ENCODE measurements around the gene AKTIP.

DNA sequence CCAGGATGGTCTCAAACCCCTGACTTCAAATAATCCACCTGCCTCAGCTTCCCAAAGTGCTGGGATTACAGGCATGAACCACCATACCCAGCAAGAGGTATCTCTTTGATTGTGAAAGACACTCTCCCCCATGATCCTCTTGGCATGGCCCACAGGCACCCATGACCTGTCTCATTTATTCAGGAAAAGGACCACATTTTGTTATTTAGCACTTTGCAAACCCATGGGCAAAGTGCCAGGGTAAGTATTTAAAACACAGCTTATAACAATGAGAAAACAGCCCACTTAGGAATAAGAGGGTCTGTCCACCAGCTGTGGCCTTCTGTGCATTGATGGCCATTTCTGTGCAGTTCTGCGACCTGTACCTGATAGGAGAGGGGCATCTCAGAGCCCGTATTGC is 12.8 kb upstream of the AKTIP start:
- TF ChIP-seq POLR2A (IDR thresholded peaks at IDR 0.05): no peak
- TF ChIP-seq, protein P1, sequence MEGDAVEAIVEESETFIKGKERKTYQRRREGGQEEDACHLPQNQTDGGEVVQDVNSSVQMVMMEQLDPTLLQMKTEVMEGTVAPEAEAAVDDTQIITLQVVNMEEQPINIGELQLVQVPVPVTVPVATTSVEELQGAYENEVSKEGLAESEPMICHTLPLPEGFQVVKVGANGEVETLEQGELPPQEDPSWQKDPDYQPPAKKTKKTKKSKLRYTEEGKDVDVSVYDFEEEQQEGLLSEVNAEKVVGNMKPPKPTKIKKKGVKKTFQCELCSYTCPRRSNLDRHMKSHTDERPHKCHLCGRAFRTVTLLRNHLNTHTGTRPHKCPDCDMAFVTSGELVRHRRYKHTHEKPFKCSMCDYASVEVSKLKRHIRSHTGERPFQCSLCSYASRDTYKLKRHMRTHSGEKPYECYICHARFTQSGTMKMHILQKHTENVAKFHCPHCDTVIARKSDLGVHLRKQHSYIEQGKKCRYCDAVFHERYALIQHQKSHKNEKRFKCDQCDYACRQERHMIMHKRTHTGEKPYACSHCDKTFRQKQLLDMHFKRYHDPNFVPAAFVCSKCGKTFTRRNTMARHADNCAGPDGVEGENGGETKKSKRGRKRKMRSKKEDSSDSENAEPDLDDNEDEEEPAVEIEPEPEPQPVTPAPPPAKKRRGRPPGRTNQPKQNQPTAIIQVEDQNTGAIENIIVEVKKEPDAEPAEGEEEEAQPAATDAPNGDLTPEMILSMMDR (IDR thresholded peaks at IDR 0.05): no peak

Measured in thyroid gland (tissue), 4 donors.